DOHH2 (cell line): ENCODE results near the gene STX8.

Source experiments
- H3F3A ChIP-seq: fragments of 200-600 bp; sonication (generic), shearing (Covaris generic); 2 replicates; pipeline ENCODE4 v1.6.0; 2016; ENCODE audit warnings: antibody characterized with exemption, mild to moderate bottlenecking; ENCODE audit not compliant: control insufficient read depth, insufficient read depth
- H3K27ac ChIP-seq: fragments of 200-600 bp; sonication (generic); 2 replicates; pipeline ENCODE4 v1.5.1; 2014; ENCODE audit warnings: low read depth, mild to moderate bottlenecking, low read length, moderate library complexity
- H3K27me3 ChIP-seq: fragments of 200-600 bp; sonication (generic); 2 replicates; pipeline ENCODE4 v1.6.1; 2014; ENCODE audit warnings: mild to moderate bottlenecking, low read length, mixed read lengths; ENCODE audit not compliant: control insufficient read depth
- H3K36me3 ChIP-seq: fragments of 200-600 bp; sonication (generic); 2 replicates; pipeline ENCODE4 v1.6.1; 2014; ENCODE audit warnings: mild to moderate bottlenecking, low read length, moderate library complexity, mixed read lengths; ENCODE audit not compliant: control insufficient read depth
- H3K4me1 ChIP-seq: fragments of 200-600 bp; sonication (generic); 2 replicates; pipeline ENCODE4 v1.6.1; 2014; ENCODE audit warnings: mild to moderate bottlenecking, low read length, mixed read lengths; ENCODE audit not compliant: control insufficient read depth
- H3K4me2 ChIP-seq: fragments of 200-600 bp; sonication (generic); 2 replicates; pipeline ENCODE4 v1.6.0; 2014; ENCODE audit warnings: mild to moderate bottlenecking, low read length, moderate library complexity
- H3K4me3 ChIP-seq: fragments of 200-600 bp; sonication (generic); 2 replicates; pipeline ENCODE4 v1.5.1; 2014; ENCODE audit warnings: mild to moderate bottlenecking, low read length, mixed read lengths
- H3K79me2 ChIP-seq: fragments of 200-600 bp; sonication (generic); 2 replicates; pipeline ENCODE4 v1.6.1; 2014; ENCODE audit warnings: mild to moderate bottlenecking, low read length, mixed read lengths; ENCODE audit not compliant: control insufficient read depth
- H3K9me2 ChIP-seq: fragments of 200-600 bp; sonication (generic); replicated peaks from 2 replicates; pipeline ENCODE4 v1.6.1; 2014; ENCODE audit warnings: mild to moderate bottlenecking, low read length, mixed read lengths; ENCODE audit not compliant: control insufficient read depth
- H3K9me3 ChIP-seq: fragments of 200-600 bp; sonication (generic); 2 replicates; pipeline ENCODE4 v1.6.1; 2014; ENCODE audit warnings: antibody characterized with exemption, low read length, mixed read lengths; ENCODE audit not compliant: control insufficient read depth, insufficient read depth
- H4K20me1 ChIP-seq: fragments of 200-600 bp; sonication (generic); 2 replicates; pipeline ENCODE4 v1.6.0; 2014; ENCODE audit warnings: low read depth, mild to moderate bottlenecking, antibody characterized with exemption, low read length, moderate library complexity; ENCODE audit not compliant: control insufficient read depth, insufficient read depth
- EZH2phosphoT487 ChIP-seq: fragments of 200-600 bp; sonication (generic); IDR thresholded peaks from 2 replicates; pipeline ENCODE4 v1.6.1; 2017; ENCODE audit warnings: borderline replicate concordance, mild to moderate bottlenecking, antibody characterized with exemption, low read length, moderate library complexity, mixed read lengths
- TF ChIP-seq, protein P1 (sequence below): fragments of 200-600 bp; sonication (generic); IDR thresholded peaks from one replicate; pipeline ENCODE4 v1.5.1; 2014; ENCODE audit warnings: antibody characterized with exemption, mild to moderate bottlenecking, low read depth, low read length; ENCODE audit not compliant: poor library complexity, severe bottlenecking

STX8 gene

DNA sequence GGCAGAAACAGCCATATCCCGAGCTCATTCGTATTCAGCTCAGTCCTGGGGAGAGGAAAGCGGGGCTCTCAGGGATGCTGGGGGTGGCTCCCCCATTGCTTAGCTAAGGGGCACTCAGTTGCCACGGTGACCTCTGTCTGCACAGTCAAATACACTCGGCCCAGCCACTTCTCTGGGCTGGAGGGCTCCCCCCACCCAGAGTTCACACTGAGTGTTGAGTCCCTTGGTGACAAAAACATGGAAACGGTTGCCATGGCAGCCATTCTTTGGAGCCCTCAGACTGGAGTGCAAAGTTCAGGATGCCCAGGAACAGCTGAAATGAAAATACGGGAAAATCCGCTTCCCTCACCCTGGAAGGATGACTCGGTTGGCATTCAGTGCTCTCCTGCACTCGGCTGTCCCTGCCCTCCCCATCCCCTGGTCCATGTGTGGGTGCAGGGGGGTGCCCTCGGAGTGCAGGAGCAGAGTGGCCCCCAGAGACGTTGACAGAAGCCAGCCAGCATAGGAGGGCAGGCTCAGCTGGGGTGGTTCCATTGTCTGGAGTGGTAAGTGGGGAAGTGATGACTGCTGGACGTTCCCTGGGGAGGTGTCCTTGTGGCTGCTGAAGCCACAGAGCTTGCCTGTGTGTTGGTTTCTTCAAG is 337.8 kb downstream of the STX8 start:
- Histone ChIP-seq H4K20me1 (no peaks in the 10 kb centered on the region), H3F3A (no peaks in the 10 kb centered on the region), H3K9me3 (no peaks in the 10 kb centered on the region), H3K4me2 (no peak overlapping the region), H3K9me2 (no peaks in the 10 kb centered on the region), H3K36me3 (no peaks in the 10 kb centered on the region), H3K79me2 (no peaks in the 10 kb centered on the region), H3K4me3 (no peak overlapping the region), H3K27ac (no peak overlapping the region), H3K27me3 (peaks cover 5% of the 10 kb centered on the region; the same call in 1 of the 2 replicates), H3K4me1 (peaks cover 16% of the 10 kb centered on the region)
- no peak for TF ChIP-seq EZH2phosphoT487
- TF ChIP-seq, protein P1, sequence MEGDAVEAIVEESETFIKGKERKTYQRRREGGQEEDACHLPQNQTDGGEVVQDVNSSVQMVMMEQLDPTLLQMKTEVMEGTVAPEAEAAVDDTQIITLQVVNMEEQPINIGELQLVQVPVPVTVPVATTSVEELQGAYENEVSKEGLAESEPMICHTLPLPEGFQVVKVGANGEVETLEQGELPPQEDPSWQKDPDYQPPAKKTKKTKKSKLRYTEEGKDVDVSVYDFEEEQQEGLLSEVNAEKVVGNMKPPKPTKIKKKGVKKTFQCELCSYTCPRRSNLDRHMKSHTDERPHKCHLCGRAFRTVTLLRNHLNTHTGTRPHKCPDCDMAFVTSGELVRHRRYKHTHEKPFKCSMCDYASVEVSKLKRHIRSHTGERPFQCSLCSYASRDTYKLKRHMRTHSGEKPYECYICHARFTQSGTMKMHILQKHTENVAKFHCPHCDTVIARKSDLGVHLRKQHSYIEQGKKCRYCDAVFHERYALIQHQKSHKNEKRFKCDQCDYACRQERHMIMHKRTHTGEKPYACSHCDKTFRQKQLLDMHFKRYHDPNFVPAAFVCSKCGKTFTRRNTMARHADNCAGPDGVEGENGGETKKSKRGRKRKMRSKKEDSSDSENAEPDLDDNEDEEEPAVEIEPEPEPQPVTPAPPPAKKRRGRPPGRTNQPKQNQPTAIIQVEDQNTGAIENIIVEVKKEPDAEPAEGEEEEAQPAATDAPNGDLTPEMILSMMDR = no peak

DNA sequence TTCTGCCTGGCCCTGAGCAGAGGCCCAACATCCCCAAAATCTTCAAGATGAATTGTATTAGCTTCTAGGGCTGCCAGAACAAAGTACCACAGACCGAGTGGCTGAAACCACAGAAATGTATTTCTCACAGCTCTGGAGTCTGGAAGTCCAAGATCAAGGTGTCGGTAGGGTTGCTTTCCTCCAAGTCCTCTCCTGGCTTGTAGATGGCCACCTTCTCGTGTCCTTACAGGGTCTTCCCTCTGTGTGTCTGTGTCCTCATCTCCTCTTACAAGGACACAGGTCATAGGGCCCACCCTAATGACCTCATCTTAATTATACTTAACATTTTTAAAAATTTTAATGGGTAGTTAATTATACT is 338.6 kb downstream of the STX8 start:
- Histone ChIP-seq H3K79me2 (no peaks in the 10 kb centered on the region), H3F3A (no peaks in the 10 kb centered on the region), H3K9me2 (no peaks in the 10 kb centered on the region), H4K20me1 (no peaks in the 10 kb centered on the region), H3K27ac (no peak overlapping the region), H3K4me3 (no peak overlapping the region), H3K27me3 (peaks cover 5% of the 10 kb centered on the region; the same call in 1 of the 2 replicates), H3K4me2 (no peak overlapping the region), H3K4me1 (peaks cover 16% of the 10 kb centered on the region), H3K9me3 (no peaks in the 10 kb centered on the region), H3K36me3 (no peaks in the 10 kb centered on the region)
- TF ChIP-seq, protein P1 = no peak
- no peak for TF ChIP-seq EZH2phosphoT487

DNA sequence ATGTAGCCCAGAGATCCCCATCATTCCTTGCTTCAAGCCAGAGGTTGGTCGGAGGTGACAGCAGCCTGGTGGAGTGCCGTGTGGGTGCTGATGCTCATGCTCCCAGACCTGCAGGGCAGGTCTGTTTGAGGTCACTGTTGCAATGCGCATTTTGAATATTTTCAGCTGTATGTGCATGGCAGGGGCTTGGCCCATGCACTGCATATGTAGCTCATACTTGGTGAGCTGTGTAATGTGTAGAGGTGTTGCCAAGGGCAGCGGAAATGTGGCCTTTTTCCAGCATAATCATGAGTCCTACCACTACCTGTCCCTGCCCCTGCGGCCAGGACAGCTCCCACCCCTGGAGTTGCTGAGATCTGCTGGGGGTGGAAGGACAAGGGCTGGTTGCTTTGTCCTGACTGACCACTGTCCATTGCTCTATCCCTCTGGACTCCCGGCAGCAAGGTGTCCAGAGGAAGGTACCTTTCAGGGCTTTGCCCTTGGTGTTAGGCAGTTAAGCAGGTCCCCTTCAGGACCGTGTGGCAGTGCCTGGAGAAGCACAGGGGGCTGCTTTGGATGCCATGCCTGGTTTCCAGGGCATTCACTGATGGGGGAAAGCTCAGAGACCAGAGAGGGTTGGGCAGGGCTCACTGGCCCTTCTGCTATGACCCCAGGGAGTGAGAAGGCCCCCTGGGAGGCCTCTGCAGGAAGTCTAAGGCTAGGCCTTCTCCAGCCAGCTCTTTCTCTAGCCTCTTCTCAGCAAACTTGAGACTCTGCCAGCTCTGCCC is 339.2 kb downstream of the STX8 start:
- Histone ChIP-seq H3K9me2 (no peaks in the 10 kb centered on the region), H3K27me3 (peaks cover 5% of the 10 kb centered on the region; the same call in 1 of the 2 replicates), H3K27ac (no peak overlapping the region), H4K20me1 (no peaks in the 10 kb centered on the region), H3K9me3 (no peaks in the 10 kb centered on the region), H3K4me3 (no peak overlapping the region), H3F3A (no peaks in the 10 kb centered on the region), H3K4me2 (no peak overlapping the region), H3K36me3 (no peaks in the 10 kb centered on the region), H3K79me2 (no peaks in the 10 kb centered on the region), H3K4me1 (peaks cover 16% of the 10 kb centered on the region)
- TF ChIP-seq, protein P1 = no peak
- no peak for TF ChIP-seq EZH2phosphoT487
